Thyroid gland (tissue), 4 donors: Measurements from ENCODE around the gene CA5A. TPM values are rescaled to one million over a fixed set of nuclear protein-coding genes. Genes with fewer than 3 reads are reported as not detected.

Source experiments
- DNase-seq, 2 donors: peaks; one replicate each; pipeline ENCODE4 v3.0.0-alpha.2; 2019
- H3K27ac ChIP-seq, 3 donors: fragments of 200-600 bp; sonication (generic); 1 replicate in 2 of 3; 2 replicates in 1 of 3; pipeline ENCODE4 v1.5.1; 2016 to 2019; ENCODE audit warnings: mild to moderate bottlenecking in 1 of 3, moderate library complexity in 1 of 3
- H3K27me3 ChIP-seq: fragments of 200-600 bp; sonication (generic); one replicate; pipeline ENCODE4 v1.5.1; 2019
- H3K36me3 ChIP-seq, 2 donors: fragments of 200-600 bp; sonication (generic); one replicate each; pipeline ENCODE4 v1.5.1; 2016 to 2019
- H3K4me1 ChIP-seq, 2 donors: fragments of 200-600 bp; sonication (generic); one replicate each; pipeline ENCODE4 v1.5.1; 2017 to 2019
- H3K4me3 ChIP-seq, 3 donors: fragments of 200-600 bp; sonication (generic); replicated peaks in 1 of 3; 1 replicate in 2 of 3; 2 replicates in 1 of 3; pipeline ENCODE4 v1.5.1; 2016; ENCODE audit warnings: mild to moderate bottlenecking in 1 of 3
- H3K9me3 ChIP-seq: fragments of 200-600 bp; sonication (generic); one replicate; pipeline ENCODE4 v1.5.1; 2017
- CTCF ChIP-seq, 6 experiments: fragments of 200-600 bp in 3 of 6; fragments of 450-650 bp in 3 of 6; sonication (generic) in 3 of 6; IDR thresholded peaks; one replicate each; pipeline ENCODE4 v1.5.1; 2016 to 2019; ENCODE audit warnings: antibody characterized with exemption in 6 of 6, mild to moderate bottlenecking in 2 of 6, inconsistent platforms in 1 of 6, moderate library complexity in 1 of 6
- POLR2A ChIP-seq, 2 donors: fragments of 450-650 bp; IDR thresholded peaks; one replicate each; pipeline ENCODE4 v1.6.1; 2017; ENCODE audit warnings: antibody characterized with exemption in 2 of 2, mild to moderate bottlenecking in 2 of 2, moderate library complexity in 1 of 2
- WGBS, 2 donors: methylation state at CpG; one replicate each; pipeline ENCODE4 v1.1.5; 2017; 5-methylcytosine and 5-hydroxymethylcytosine counted together
- intact Hi-C: fragments of 100-400 bp; cut with DNase I; formaldehyde crosslinking; loops from one replicate; pipeline ENCODE4 v1.15.1; 2023
- total RNA-seq, 4 donors: library from RNA; depleted of rRNA; stranded (reverse); fragments of >200 nt; gene quantifications; one replicate each; pipeline ENCODE4 v1.2.3, GENCODE V29; 2016

CA5A gene
- total RNA-seq, 4 donors from 2014 or later, result not detected

GRCh38 chr16:87931504-87931903 is 4.8 kb downstream of the CA5A start:
- TF ChIP-seq POLR2A (IDR thresholded peaks at IDR 0.05), result no peak
- no peak for TF ChIP-seq CTCF (IDR thresholded peaks at IDR 0.05)
- no peak overlapping the region for H3K27ac ChIP-seq
- no peak overlapping the region for H3K4me3 ChIP-seq
- intact Hi-C loops, result no loop called here
- H3K27me3 ChIP-seq, result no peaks in the 10 kb centered on the region
- DNase-seq, result no peak
- peaks cover 2 to 12% of the 10 kb centered on the region in 2 donors for H3K4me1 ChIP-seq
- H3K9me3 ChIP-seq, result no peaks in the 10 kb centered on the region
- no peaks in the 10 kb centered on the region for H3K36me3 ChIP-seq
- 91 to 94% methylated on average over 17 of the region's 17 CpGs for WGBS, 2 donors

- H3K27me3 ChIP-seq, result no peaks in the 10 kb centered on the region
- DNase-seq, result no peak
- no peak overlapping the region for H3K4me3 ChIP-seq
- H3K9me3 ChIP-seq, result no peaks in the 10 kb centered on the region
- TF ChIP-seq POLR2A (IDR thresholded peaks at IDR 0.05) (no peak), CTCF (IDR thresholded peaks at IDR 0.05) (peak in 1 of 6 experiments; percentile 8)
- 65 to 72% methylated on average over 11 of the region's 11 CpGs for WGBS, 2 donors
- H3K27ac ChIP-seq, result no peak overlapping the region
- intact Hi-C loops, result no loop called here
- peaks cover 13 to 22% of the 10 kb centered on the region in 2 donors for H3K4me1 ChIP-seq
- H3K36me3 ChIP-seq, result no peaks in the 10 kb centered on the region
Observed at GRCh38 chr16:87930456-87930855, 5.9 kb downstream of the CA5A start.

GRCh38 chr16:87929986-87930385 is 6.3 kb downstream of the CA5A start:
- H3K27ac ChIP-seq, result no peak overlapping the region
- 85 to 89% methylated on average over 7 of the region's 7 CpGs for WGBS, 2 donors
- intact Hi-C loops, result no loop called here
- H3K36me3 ChIP-seq, result no peaks in the 10 kb centered on the region
- peaks cover 16 to 22% of the 10 kb centered on the region in 2 donors for H3K4me1 ChIP-seq
- no peaks in the 10 kb centered on the region for H3K9me3 ChIP-seq
- H3K27me3 ChIP-seq, result no peaks in the 10 kb centered on the region
- DNase-seq, result no peak
- TF ChIP-seq POLR2A (IDR thresholded peaks at IDR 0.05) (no peak), CTCF (IDR thresholded peaks at IDR 0.05) (no peak)
- no peak overlapping the region for H3K4me3 ChIP-seq

- no peak for DNase-seq
- no peak overlapping the region for H3K27ac ChIP-seq
- H3K27me3 ChIP-seq, result no peaks in the 10 kb centered on the region
- intact Hi-C loops, result no loop called here
- peaks cover 42 to 48% of the 10 kb centered on the region in 2 donors for H3K4me1 ChIP-seq
- H3K9me3 ChIP-seq, result no peaks in the 10 kb centered on the region
- TF ChIP-seq CTCF (IDR thresholded peaks at IDR 0.05) (no peak), POLR2A (IDR thresholded peaks at IDR 0.05) (no peak)
- no peak overlapping the region for H3K4me3 ChIP-seq
- 43 to 48% methylated on average over 4 of the region's 4 CpGs for WGBS, 2 donors
- no peaks in the 10 kb centered on the region for H3K36me3 ChIP-seq
Observed at GRCh38 chr16:87927195-87927562, 9.2 kb downstream of the CA5A start.

GRCh38 chr16:87926246-87927194 is 9.8 kb downstream of the CA5A start:
- 65 to 71% methylated on average over 38 to 42 of the region's 44 CpGs for WGBS, 2 donors
- Histone ChIP-seq H3K4me3 (no peak overlapping the region), H3K9me3 (no peaks in the 10 kb centered on the region)

More at GRCh38 chr16:87926246-87927194, 9.8 kb downstream of the CA5A start:
- Histone ChIP-seq H3K27me3 (no peaks in the 10 kb centered on the region), H3K36me3 (no peaks in the 10 kb centered on the region), H3K4me1 (peaks cover 43 to 50% of the 10 kb centered on the region in 2 donors), H3K27ac (peak overlapping the region; percentile 75 to 97 (median 93))
- intact Hi-C loops, result no loop called here
- DNase-seq, result peak; percentile 85 to 88
- no peak for TF ChIP-seq POLR2A (IDR thresholded peaks at IDR 0.05)
- TF ChIP-seq CTCF (IDR thresholded peaks at IDR 0.05), result no peak
